Ammon's horn (tissue), 1 donor: ENCODE data around the gene CMIP.
A peak's percentile ranks its signal among the peaks of the same experiment; 100 is the strongest.

Experiments
- DNase-seq: peaks from one replicate; pipeline ENCODE4 v3.0.0-alpha.2; 2016; ENCODE audit warnings: low spot score

Gene CMIP

GRCh38 chr16:81748476-81749198 lies 304.0 kb downstream of the CMIP start:
- DNase-seq, result no peak

GRCh38 chr16:81752225-81752875 lies 307.7 kb downstream of the CMIP start:
- DNase-seq, result peak; percentile 75

- no peak for DNase-seq
Observed at GRCh38 chr16:81752876-81753227, 308.2 kb downstream of the CMIP start.

- no peak for DNase-seq
Observed at GRCh38 chr16:81754858-81755257, 310.2 kb downstream of the CMIP start.

- peak; percentile 65 for DNase-seq
Observed at GRCh38 chr16:81755915-81756614, 311.5 kb downstream of the CMIP start.

GRCh38 chr16:81756615-81757356 lies 312.2 kb downstream of the CMIP start:
- DNase-seq, result no peak

- DNase-seq, result no peak
Observed at GRCh38 chr16:81758376-81758775, 313.8 kb downstream of the CMIP start.
